Measurements from ENCODE around the gene POTEJ. TPM values are rescaled to one million over a fixed set of nuclear protein-coding genes. Genes with fewer than 3 reads are reported as not detected.
"Not testable (repeated sequence)": the region's sequence is repeated elsewhere in the genome, so short reads cannot be mapped to it uniquely, and the experiment has no call there.

Gene POTEJ
- total RNA-seq = not detected in 3 replicates
- long read RNA-seq = 0 reads

GRCh38 chr2:130611140-130611539 is at the start of gene POTEJ:
TSS of gene POTEJ (plus strand) at chr2:130611440. CDS start at chr2:130611533, 93 bp downstream.
- H3K9me3 Mint-ChIP-seq (ENCODE audit: low read depth); H3K4me3 Mint-ChIP-seq (ENCODE audit: unreplicated experiment); DNase-seq (ENCODE audit: low spot score); H3K36me3 Mint-ChIP-seq (ENCODE audit: low read depth); H3K27ac Mint-ChIP-seq (ENCODE audit: unreplicated experiment); H3K4me1 Mint-ChIP-seq (ENCODE audit: low read depth); H3K27me3 Mint-ChIP-seq (ENCODE audit: low read depth): not testable (repeated sequence)

GRCh38 chr2:130566165-130566564 is 45.1 kb upstream of the POTEJ start:
- not testable (repeated sequence) for H3K27ac Mint-ChIP-seq (ENCODE audit: unreplicated experiment); H3K36me3 Mint-ChIP-seq (ENCODE audit: low read depth); H3K9me3 Mint-ChIP-seq (ENCODE audit: low read depth); H3K4me1 Mint-ChIP-seq (ENCODE audit: low read depth); H3K4me3 Mint-ChIP-seq (ENCODE audit: unreplicated experiment); H3K27me3 Mint-ChIP-seq (ENCODE audit: low read depth); DNase-seq (ENCODE audit: low spot score)

- H3K36me3 Mint-ChIP-seq (ENCODE audit: low read depth); H3K4me1 Mint-ChIP-seq (ENCODE audit: low read depth); H3K9me3 Mint-ChIP-seq (ENCODE audit: low read depth); H3K27ac Mint-ChIP-seq (ENCODE audit: unreplicated experiment); H3K4me3 Mint-ChIP-seq (ENCODE audit: unreplicated experiment); H3K27me3 Mint-ChIP-seq (ENCODE audit: low read depth); DNase-seq (ENCODE audit: low spot score): not testable (repeated sequence)
Measured at GRCh38 chr2:130571929-130572328, 39.3 kb upstream of the POTEJ start.

DNA sequence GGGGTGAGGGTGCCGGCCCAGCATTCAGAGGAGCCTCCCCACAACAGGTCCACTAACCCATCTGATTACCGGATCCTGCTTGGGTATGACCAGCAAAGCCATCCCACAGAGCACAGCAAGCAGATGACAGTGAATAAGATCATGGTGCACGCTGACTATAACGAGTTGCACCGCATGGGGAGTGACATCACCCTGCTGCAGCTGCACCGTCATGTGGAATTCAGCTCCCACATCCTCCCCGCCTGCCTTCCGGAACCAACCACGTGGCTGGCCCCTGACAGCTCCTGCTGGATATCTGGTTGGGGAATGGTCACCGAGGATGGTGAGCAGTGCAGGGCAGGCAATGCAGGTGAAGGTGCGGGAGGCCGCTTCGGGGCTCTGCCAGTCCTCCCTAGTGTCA is 37.0 kb upstream of the POTEJ start:
- not testable (repeated sequence) for H3K27me3 Mint-ChIP-seq (ENCODE audit: low read depth); H3K27ac Mint-ChIP-seq (ENCODE audit: unreplicated experiment); H3K36me3 Mint-ChIP-seq (ENCODE audit: low read depth); H3K4me3 Mint-ChIP-seq (ENCODE audit: unreplicated experiment); H3K9me3 Mint-ChIP-seq (ENCODE audit: low read depth); DNase-seq (ENCODE audit: low spot score); H3K4me1 Mint-ChIP-seq (ENCODE audit: low read depth)

DNA sequence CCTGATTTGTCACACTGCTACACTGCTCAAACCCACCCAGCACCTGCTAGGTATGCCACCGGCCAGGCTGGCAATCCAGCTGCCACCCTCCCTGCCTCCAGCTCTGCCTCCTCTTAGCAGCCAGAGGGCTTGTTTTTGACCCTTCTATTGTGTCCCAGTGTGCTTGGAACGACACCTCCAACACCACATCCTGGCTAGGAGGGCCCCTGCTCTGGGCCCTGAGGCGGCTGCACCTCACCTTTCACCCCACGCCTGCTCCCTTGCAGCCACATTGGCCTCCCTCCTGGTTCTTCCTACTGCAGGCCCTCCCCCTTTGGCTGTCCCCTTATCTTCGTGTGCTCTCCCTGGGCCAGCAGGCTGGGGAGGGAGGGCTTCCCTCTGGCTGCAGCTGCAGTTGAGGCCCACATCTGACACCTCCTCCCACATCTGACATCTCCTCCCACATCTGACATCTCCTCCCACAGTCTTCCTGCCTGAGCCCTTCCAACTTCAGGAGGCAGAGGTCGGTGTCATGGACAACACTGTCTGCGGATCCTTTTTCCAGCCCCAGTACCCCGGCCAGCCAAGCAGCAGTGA is 34.9 kb upstream of the POTEJ start:
- not testable (repeated sequence) for H3K27ac Mint-ChIP-seq (ENCODE audit: unreplicated experiment); DNase-seq (ENCODE audit: low spot score); H3K4me3 Mint-ChIP-seq (ENCODE audit: unreplicated experiment); H3K27me3 Mint-ChIP-seq (ENCODE audit: low read depth); H3K36me3 Mint-ChIP-seq (ENCODE audit: low read depth); H3K4me1 Mint-ChIP-seq (ENCODE audit: low read depth); H3K9me3 Mint-ChIP-seq (ENCODE audit: low read depth)

GRCh38 chr2:130577559-130577958 is 33.7 kb upstream of the POTEJ start:
- not testable (repeated sequence) for H3K27ac Mint-ChIP-seq (ENCODE audit: unreplicated experiment); DNase-seq (ENCODE audit: low spot score); H3K4me3 Mint-ChIP-seq (ENCODE audit: unreplicated experiment); H3K9me3 Mint-ChIP-seq (ENCODE audit: low read depth); H3K36me3 Mint-ChIP-seq (ENCODE audit: low read depth); H3K4me1 Mint-ChIP-seq (ENCODE audit: low read depth); H3K27me3 Mint-ChIP-seq (ENCODE audit: low read depth)

- not testable (repeated sequence) for H3K4me1 Mint-ChIP-seq (ENCODE audit: low read depth); DNase-seq (ENCODE audit: low spot score); H3K27me3 Mint-ChIP-seq (ENCODE audit: low read depth); H3K36me3 Mint-ChIP-seq (ENCODE audit: low read depth); H3K4me3 Mint-ChIP-seq (ENCODE audit: unreplicated experiment); H3K27ac Mint-ChIP-seq (ENCODE audit: unreplicated experiment); H3K9me3 Mint-ChIP-seq (ENCODE audit: low read depth)
Measured at GRCh38 chr2:130579121-130579520, 32.1 kb upstream of the POTEJ start.

DNA sequence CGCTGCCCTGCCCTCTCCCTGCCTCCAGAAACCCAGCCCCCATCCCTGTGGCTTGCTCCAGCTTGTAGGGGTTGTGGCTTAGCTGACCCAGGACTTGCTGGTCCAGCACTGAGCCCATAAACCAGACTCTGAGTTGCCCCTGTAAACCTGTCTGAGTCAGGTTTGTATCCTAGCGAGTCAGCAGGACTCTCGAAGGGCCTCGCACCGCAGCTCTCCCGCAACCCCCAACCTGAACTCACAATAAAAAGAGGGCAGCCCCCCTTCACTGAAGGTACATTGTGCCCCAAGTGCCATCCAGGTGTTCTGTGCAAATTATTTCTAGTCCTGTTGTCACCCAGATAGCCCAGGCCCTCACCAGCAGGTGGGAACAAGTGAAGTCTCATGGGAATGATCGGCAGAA is 29.7 kb upstream of the POTEJ start:
- H3K4me1 Mint-ChIP-seq (ENCODE audit: low read depth); H3K27me3 Mint-ChIP-seq (ENCODE audit: low read depth); DNase-seq (ENCODE audit: low spot score); H3K27ac Mint-ChIP-seq (ENCODE audit: unreplicated experiment); H3K36me3 Mint-ChIP-seq (ENCODE audit: low read depth); H3K9me3 Mint-ChIP-seq (ENCODE audit: low read depth); H3K4me3 Mint-ChIP-seq (ENCODE audit: unreplicated experiment): not testable (repeated sequence)

- H3K4me1 Mint-ChIP-seq (ENCODE audit: low read depth); H3K9me3 Mint-ChIP-seq (ENCODE audit: low read depth); H3K27ac Mint-ChIP-seq (ENCODE audit: unreplicated experiment): not testable (repeated sequence)
Measured at GRCh38 chr2:130582970-130583369, 28.3 kb upstream of the POTEJ start.

DNA sequence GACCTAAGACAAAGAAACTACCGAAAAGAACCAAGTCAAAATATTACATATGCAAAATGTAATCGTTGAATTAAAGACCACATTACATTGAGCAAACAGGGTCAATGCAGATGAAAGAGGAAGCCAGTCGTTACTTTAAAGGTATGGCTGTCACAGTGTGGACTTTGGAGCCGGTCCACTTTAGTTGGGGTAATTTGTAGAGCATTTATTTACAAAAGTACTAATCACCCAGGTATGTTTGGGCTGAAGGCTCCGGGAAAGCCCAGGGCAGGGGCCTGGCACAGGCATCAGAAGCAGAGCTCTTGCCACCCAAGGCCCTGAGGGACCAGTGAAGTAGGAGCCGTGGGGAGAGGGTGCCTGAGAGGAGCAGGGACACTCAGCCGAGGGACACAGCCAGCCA is 27.7 kb upstream of the POTEJ start:
- H3K4me1 Mint-ChIP-seq (ENCODE audit: low read depth); DNase-seq (ENCODE audit: low spot score); H3K27ac Mint-ChIP-seq (ENCODE audit: unreplicated experiment): not testable (repeated sequence)

More at GRCh38 chr2:130582970-130583369, 28.3 kb upstream of the POTEJ start:
- not testable (repeated sequence) for H3K4me3 Mint-ChIP-seq (ENCODE audit: unreplicated experiment); H3K36me3 Mint-ChIP-seq (ENCODE audit: low read depth); DNase-seq (ENCODE audit: low spot score); H3K27me3 Mint-ChIP-seq (ENCODE audit: low read depth)

GRCh38 chr2:130584726-130585125 is 26.5 kb upstream of the POTEJ start:
- not testable (repeated sequence) for DNase-seq (ENCODE audit: low spot score); H3K9me3 Mint-ChIP-seq (ENCODE audit: low read depth); H3K27ac Mint-ChIP-seq (ENCODE audit: unreplicated experiment); H3K36me3 Mint-ChIP-seq (ENCODE audit: low read depth); H3K4me1 Mint-ChIP-seq (ENCODE audit: low read depth); H3K27me3 Mint-ChIP-seq (ENCODE audit: low read depth); H3K4me3 Mint-ChIP-seq (ENCODE audit: unreplicated experiment)

More for the DNA sequence above, 27.7 kb upstream of the POTEJ start:
- not testable (repeated sequence) for H3K9me3 Mint-ChIP-seq (ENCODE audit: low read depth); H3K4me3 Mint-ChIP-seq (ENCODE audit: unreplicated experiment); H3K36me3 Mint-ChIP-seq (ENCODE audit: low read depth); H3K27me3 Mint-ChIP-seq (ENCODE audit: low read depth)

GRCh38 chr2:130588688-130589458 is 22.4 kb upstream of the POTEJ start:
- H3K27ac Mint-ChIP-seq (ENCODE audit: unreplicated experiment); H3K4me3 Mint-ChIP-seq (ENCODE audit: unreplicated experiment); H3K9me3 Mint-ChIP-seq (ENCODE audit: low read depth); H3K36me3 Mint-ChIP-seq (ENCODE audit: low read depth); H3K4me1 Mint-ChIP-seq (ENCODE audit: low read depth); DNase-seq (ENCODE audit: low spot score); H3K27me3 Mint-ChIP-seq (ENCODE audit: low read depth): not testable (repeated sequence)

DNA sequence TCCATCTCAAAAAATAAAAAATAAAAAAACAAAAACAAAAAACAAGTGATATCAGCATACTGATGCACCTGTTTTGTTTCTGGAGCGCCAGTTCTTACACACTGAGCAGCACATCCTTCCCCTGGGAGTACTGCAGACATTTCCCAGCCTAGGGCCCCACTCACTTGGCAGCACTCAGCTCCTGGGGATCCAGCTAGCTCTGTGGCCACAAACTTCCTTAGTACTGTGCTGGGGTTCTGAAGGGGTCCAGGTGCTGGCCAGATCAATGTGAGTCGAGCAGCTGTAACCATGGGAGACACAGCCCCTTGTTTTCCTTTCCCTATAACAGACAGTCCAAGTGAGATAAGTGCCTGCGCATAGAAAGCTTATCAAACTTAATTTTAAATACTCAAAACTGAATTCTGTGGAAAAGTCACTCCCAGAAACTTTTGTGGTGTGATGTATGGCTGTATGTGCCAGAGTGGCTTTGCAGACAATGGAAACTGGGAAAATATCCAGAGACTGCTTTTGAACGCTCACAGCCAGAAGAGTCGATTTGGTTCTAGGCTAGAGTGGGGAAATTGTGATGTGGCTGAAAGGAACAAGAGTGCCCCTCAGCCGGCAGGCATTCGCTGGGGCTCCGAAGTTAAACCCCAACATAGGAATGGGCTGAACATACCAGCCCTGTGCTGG is 20.9 kb upstream of the POTEJ start:
- H3K27ac Mint-ChIP-seq (ENCODE audit: unreplicated experiment); H3K27me3 Mint-ChIP-seq (ENCODE audit: low read depth); H3K4me3 Mint-ChIP-seq (ENCODE audit: unreplicated experiment); H3K36me3 Mint-ChIP-seq (ENCODE audit: low read depth); H3K9me3 Mint-ChIP-seq (ENCODE audit: low read depth); H3K4me1 Mint-ChIP-seq (ENCODE audit: low read depth); DNase-seq (ENCODE audit: low spot score): not testable (repeated sequence)
